Nucleus accumbens (tissue), 56 donors: ENCODE results near the gene KRT31.
"Not testable (repeated sequence)": the region's sequence is repeated elsewhere in the genome, so short reads cannot be mapped to it uniquely, and the experiment has no call there.

Experiments used
- DNase-seq, 56 donors: peaks; one replicate each; lab custom pipeline; 2025; lab: John Stamatoyannopoulos, UW

KRT31 gene

DNA sequence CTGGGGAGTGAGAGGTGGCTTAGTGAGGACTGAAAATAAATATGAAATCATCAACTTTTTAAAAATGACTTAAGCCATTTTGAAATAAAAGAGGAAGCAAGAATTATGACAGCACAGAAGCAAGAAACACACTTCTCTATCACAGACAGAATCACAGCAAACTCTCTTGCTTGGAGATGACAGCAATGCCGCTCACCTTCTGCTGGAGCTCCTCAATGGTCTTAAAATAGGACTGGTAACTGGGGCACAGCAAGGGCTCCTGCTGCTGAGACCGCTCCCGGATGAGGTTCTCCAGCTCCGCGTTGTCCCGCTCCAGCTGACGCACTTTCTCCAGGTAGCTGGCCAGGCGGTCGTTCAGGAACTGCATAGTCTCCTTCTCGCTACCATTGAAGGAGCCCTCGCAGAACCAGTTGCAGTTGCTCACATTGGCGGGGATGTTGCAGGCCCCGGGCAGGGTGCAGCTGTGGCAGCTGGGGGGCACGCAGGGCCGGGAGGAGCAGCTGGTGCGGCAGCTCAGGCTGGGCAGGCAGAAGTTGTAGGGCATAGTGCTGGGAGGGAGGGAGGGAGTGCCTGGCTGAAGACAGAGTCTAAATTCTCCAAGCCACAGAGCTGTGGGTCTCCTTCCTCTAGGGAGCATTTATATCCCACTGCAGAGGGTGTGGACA, at the start of gene KRT31:
TSS of gene KRT31 (minus strand) at position 613 of the 665 bp plus-strand sequence. CDS start at position 544, 69 bp downstream.
- DNase-seq, result no peak

GRCh38 chr17:41446806-41447205, 49.4 kb upstream of the KRT31 start:
- no peak for DNase-seq

- DNase-seq, result no peak
Measured at GRCh38 chr17:41444640-41445039, 47.2 kb upstream of the KRT31 start.

DNA sequence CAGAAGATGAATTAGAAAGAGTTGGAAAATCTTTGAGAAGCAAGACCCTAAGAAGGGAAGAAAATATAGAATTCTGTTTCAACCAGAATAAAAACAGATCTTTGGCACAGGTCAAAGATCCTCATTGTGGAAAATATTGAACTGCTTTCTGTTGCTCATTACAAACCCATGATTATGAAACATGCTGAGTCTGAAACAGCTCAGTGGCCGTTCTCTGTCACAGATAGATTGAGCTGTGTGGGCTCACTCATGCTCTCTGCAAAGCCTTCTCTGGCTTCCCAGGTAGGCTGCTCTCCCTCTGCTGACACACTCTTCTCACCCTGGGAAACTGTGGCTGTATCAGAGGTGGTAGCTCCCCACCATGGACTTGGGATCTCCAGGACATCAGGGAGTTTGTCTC, 46.8 kb upstream of the KRT31 start:
- no peak for DNase-seq

- DNase-seq, result no peak
Measured at GRCh38 chr17:41442739-41443138, 45.3 kb upstream of the KRT31 start.

DNA sequence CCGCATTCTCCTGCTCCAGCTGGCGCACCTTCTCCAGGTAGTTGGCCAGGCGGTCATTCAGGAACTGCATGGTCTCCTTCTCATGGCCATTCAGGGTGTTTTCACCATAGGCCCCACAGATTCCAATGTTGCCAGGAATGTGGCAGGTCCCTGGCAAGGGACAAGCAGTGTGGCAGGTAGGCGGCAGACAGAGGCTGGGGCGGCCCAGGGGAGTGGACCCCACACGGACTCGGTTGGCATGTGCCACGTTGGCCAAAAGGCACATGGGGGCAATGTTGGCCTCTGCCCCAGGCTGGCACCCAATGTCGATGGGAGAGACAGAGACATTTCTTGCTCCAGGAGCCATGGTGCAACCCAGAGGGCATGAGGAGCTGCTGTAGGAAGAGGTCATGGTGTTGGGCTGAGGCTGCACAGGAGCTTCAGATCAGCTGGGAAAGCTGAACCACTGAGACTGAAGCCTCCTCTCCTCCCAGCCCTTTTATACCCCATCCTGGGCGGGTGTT, 43.2 kb upstream of the KRT31 start, which contains the start of gene KRT38:
TSS of gene KRT38 (minus strand) at position 453 of the 503 bp plus-strand sequence. CDS start at position 391, 62 bp downstream.
- no peak for DNase-seq

DNA sequence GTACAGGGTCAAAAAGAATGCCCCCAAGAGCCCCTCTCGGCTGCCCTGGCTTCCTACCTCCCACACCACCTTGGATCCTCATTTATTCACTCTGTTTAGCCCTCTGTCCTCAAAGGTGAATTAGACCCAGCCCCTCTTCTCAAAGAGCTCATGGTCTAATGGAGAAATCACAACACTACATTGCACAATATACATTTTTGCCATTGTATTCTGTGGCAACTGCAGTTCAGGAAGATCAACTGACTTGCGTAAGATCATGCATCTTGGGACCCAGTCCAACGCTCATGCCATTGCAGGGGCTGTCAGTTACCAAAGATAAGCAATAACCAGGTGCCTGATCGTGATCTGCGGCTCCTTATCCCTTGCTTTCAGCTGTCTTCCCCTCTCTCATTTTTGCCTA, 42.0 kb upstream of the KRT31 start:
- no peak for DNase-seq

DNA sequence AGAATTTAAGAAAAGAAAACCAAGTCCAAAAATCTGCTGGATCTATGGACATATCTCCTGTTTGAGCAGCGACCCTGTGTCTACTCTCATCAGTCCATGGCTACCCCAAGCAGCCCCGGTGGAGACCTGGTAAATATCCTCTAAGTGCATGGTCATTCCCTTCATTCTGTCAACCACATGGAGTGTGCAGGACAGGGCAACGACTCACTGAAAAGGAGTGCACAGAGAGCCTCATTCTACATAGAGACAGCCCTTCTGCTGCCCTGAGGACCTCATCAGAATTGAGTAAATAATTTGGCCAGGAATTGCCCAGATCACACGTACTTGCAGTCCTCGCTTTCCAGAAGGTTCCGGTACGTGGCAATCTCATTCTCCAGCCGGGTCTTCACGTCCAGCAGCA, 40.4 kb upstream of the KRT31 start:
- no peak for DNase-seq

DNA sequence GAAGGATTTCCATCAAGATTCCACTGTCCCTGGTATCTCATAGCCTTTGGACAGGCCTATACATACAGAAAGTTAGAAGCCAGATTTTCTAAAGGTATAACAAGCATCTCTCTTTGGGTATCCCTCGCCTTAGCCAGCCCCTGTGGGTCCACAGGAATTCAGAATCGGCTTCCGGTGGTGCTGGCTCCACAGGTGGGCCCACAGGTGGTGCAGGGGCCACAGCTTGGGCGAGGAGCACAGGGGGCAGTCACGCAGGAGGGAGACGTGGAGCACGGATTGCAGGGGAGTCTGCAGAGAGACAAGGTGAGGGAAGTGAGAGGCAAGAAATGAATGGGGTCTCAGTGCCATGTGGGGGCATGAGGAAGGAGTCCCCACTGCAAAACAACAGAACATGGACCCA, 39.8 kb upstream of the KRT31 start:
- DNase-seq, result no peak

- DNase-seq, result no peak
Measured at GRCh38 chr17:41434415-41434814, 37.0 kb upstream of the KRT31 start.

DNA sequence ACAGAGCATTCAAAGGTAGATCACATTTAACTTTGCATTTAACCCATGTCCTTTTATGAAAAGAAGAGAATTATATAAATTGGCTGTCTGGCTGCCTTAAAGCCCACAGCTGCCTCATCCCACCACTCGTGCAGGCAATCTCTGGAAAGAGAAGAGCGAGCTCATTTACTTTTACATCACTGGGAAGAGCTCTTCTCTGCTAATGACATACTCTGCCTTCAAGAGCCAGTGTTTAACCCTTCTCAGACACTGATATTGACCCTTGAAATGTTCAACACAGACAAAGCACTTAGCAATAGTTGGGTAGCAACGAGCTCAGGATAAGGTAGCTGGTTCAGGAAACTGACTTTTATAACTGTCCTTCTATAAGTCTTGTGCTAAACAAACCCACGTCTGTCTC, 36.6 kb upstream of the KRT31 start:
- no peak for DNase-seq

DNA sequence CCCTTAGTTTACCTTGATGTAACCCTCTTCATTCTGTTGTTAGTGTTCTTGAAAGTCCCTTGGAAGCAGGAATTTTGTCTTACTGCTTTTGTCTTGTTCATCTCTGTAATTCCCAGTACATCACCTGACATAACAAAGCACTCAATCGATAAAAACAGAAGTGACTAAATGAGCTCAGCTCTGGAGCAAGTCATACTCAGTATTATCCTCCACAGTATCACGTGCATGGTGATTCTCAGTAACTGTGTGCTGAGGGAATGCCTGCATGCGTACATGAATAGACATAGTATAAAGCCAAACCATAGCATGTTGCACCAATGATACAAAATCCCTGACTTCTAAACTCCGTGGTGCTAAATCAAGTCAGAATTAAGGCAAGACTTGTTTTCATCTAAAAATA, 36.2 kb upstream of the KRT31 start:
- no peak for DNase-seq

- not testable (repeated sequence) for DNase-seq
Measured at GRCh38 chr17:41430376-41430775, 33.0 kb upstream of the KRT31 start.

- DNase-seq, result no peak
Measured at GRCh38 chr17:41429667-41430066, 32.3 kb upstream of the KRT31 start.

- no peak for DNase-seq
Measured at GRCh38 chr17:41428591-41429291, 31.3 kb upstream of the KRT31 start.

- no peak for DNase-seq
Measured at GRCh38 chr17:41424111-41424635, 26.8 kb upstream of the KRT31 start, which contains the start of gene KRT37. TSS of gene KRT37 (minus strand) at chr17:41424585. CDS start at chr17:41424523, 62 bp downstream.

DNA sequence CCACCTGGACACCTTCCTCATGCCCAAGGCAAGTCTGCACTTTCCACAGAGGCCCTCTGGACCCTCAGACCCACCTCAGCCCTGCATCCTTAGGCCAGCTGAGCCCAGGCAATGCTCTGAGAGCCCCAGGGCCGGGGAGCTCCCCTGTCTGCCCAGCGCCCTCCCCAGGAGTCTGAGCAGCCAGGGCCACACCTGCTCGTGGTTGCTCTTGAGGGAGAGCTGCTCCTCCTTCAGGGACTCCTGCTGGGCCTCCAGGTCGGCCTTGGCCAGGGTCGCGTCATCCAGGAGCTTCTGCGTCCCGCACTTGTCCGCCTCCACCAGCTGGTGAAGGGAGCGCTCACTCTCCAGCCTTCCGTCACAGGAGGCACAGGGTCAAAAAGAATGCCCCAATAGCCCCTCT, 25.2 kb upstream of the KRT31 start:
- not testable (repeated sequence) for DNase-seq

- DNase-seq, result no peak
Measured at GRCh38 chr17:41421617-41422016, 24.2 kb upstream of the KRT31 start.

DNA sequence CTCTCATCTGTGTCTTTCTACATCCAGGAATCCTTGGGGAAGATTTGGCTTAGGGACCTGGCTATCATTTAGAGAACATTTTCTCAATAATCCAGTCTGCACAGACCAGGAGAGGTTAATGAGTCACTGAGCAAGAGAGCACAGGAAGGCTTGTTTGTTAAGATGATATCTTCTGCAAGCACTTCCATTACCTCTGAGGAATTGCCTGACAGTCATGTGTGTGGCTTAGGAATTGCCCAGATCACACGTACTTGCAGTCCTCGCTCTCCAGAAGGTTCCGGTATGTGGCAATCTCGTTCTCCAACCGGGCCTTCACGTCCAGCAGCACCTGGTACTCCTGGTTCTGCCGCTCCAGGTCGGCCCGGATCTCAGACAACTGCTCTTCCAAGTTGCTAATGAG, 23.7 kb upstream of the KRT31 start:
- no peak for DNase-seq

DNA sequence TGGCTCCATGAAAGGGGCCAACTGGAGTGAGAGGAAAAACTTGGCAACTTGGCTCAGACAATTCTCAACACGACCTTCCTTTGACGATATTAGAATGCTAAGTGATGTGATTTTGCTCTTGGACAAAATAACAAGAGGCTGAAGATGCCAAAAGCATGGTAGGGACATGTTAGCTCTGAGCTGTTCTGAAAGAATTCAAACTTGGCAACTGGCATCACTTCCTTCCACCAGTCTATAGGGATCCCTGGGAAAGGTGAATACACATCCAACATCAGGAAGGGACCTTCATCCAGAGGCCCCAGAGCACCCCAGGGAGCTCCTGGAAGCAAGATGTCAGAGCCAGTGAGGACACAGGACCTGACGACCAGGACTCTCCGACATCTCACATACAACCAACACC, 22.7 kb upstream of the KRT31 start:
- no peak for DNase-seq

DNA sequence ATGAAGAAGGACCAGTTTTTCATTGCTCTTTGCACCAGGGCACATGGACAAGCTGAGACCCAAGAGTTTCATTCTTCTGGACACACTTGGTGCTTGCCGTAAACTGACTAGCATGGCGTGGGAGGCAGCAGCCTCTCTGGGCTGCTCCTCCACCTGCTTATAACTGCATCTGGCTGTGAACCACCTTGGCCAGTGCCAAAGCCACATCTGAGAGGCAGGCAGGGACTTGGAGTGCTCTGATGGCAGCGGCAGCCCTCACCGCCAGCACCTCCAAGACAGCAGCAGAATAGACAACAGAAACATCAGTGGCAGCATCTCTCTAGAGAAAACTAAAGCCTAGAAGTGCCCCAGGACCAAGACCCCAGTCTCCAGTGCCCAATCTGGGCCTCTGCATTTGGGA, 22.3 kb upstream of the KRT31 start:
- no peak for DNase-seq
